Kidney (tissue), 14 donors: ENCODE data around the gene HTT. TPM values are rescaled to one million over a fixed set of nuclear protein-coding genes. Genes with fewer than 3 reads are reported as not detected.

ENCODE experiments used
- DNase-seq, 5 donors: peaks; one replicate each; pipeline ENCODE4 v3.0.0-alpha.2; 2013 to 2020
- FAIRE-seq: peaks from 2 replicates; lab custom pipeline; 2012; peaks lifted over from hg19 to GRCh38; lab: Jason Lieb, UNC
- H3K27ac ChIP-seq, 2 donors: one replicate each; pipeline ENCODE4 v1.7.0; 2013; ENCODE audit warnings: low read depth in 2 of 2, low read length in 2 of 2, inconsistent platforms in 1 of 2
- H3K27me3 ChIP-seq: one replicate; pipeline ENCODE4 v1.7.1; 2013; ENCODE audit warnings: low read length, inconsistent platforms; ENCODE audit not compliant: control insufficient read depth, insufficient read depth
- H3K36me3 ChIP-seq, 3 donors: one replicate each; pipeline versions ENCODE4 v1.7.0 to v1.7.1; 2013; ENCODE audit warnings: low read length in 3 of 3, control low read depth in 1 of 3, inconsistent platforms in 1 of 3; ENCODE audit not compliant: insufficient read depth in 3 of 3, control insufficient read depth in 2 of 3
- H3K4me1 ChIP-seq, 3 donors: one replicate each; pipeline versions ENCODE4 v1.7.0 to v1.7.1; 2013; ENCODE audit warnings: low read length in 3 of 3, inconsistent platforms in 1 of 3, low read depth in 1 of 3; ENCODE audit not compliant: control insufficient read depth in 2 of 3, insufficient read depth in 2 of 3
- H3K4me3 ChIP-seq, 3 donors: one replicate each; pipeline versions ENCODE4 v1.7.0 to v1.8.1; 2013; ENCODE audit warnings: low read length in 3 of 3, control low read depth in 1 of 3, inconsistent platforms in 1 of 3
- H3K9ac ChIP-seq, 3 donors: one replicate each; pipeline versions ENCODE4 v1.7.0 to v1.7.1; 2013; ENCODE audit warnings: low read length in 3 of 3, control low read depth in 1 of 3, inconsistent platforms in 1 of 3
- H3K9me3 ChIP-seq, 3 donors: one replicate each; pipeline versions ENCODE4 v1.7.0 to v1.7.1; 2013; ENCODE audit warnings: low read length in 3 of 3, control low read depth in 1 of 3, inconsistent platforms in 1 of 3; ENCODE audit not compliant: control insufficient read depth in 2 of 3, insufficient read depth in 1 of 3
- intact Hi-C: fragments of 100-400 bp; cut with DNase I; formaldehyde crosslinking; loops from one replicate; pipeline ENCODE4 v1.11.1; 2022
- polyA plus RNA-seq: library from polyadenylated mRNA; stranded (reverse); fragments of 350-450 nt; fragmentation: Illumina TruSeq; extraction: RNeasy Lipid Tissue Mini Kit (QIAGEN cat#74804); gene quantifications from one replicate; pipeline ENCODE4 v1.2.3, GENCODE V29; 2014; ENCODE audit warnings: low read depth, low replicate concordance; ENCODE audit not compliant: insufficient read depth
- total RNA-seq: library from RNA; stranded (reverse); fragmentation: NEBNext Ultra II Directional; extraction: Animal tissue kit (Norgen Biotek cat#: 25700); gene quantifications from one replicate; pipeline ENCODE4 v1.2.1, GENCODE V29; 2021
- TF ChIP-seq, protein P1 (sequence below): IDR thresholded peaks from 3 replicates; pipeline ENCODE4 v1.5.1; 2012; ENCODE audit warnings: mild to moderate bottlenecking, moderate library complexity, borderline replicate concordance; ENCODE audit not compliant: insufficient read depth; ENCODE audit errors: extremely low read depth
- donor health status: control.
- donor health status: control.
- donor health status: control.
- donor health status: control.
- donor health status: control.
- donor health status: DM: yes; HTN: yes; CAD: no.
- donor health status: Normal renal cell carcinoma (clear cell type).

HTT gene
- total and polyA plus RNA-seq, 2 donors from 2014 or later, result 7.2 to 64.0 TPM

DNA sequence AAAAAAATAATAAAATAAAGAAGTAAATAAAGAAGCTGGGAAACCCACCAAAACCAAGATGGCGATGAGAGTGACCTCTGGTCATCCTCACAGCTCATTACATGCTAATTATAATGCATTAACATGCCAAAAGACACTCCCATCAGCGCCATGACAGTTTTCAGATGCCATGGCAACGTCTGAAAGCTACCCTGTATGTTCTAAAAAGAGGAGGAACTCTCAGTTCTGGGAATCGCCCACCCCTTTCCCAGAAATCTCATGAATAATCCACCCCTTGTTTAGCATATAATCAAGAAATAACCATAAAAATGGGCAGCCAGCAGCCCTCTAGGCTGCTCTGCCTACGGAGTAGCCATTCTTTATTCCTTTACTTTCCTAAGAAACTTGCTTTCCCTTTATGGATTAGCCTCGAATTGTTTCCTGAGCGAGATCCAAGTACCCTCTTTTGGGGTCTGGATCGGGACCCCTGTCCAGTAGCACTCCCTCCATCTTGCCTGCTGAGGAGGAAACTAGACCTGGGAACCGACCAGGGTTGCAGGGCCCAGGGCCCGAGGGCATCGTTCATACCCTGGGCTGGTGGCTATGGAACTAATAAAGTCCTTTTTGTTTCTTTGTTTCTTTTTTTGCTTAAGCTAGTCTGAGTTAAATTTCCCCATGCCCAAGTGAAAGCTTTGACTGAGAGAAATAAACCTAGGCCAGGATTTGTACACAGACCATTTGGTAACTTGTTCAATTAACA lies 31.0 kb upstream of the HTT start:
- peak in 1 of 5 donors; percentile 16 for DNase-seq
- no peak overlapping the region for H3K4me3 ChIP-seq
- no peak for FAIRE-seq
- H3K9ac ChIP-seq, result no peak overlapping the region
- H3K27me3 ChIP-seq, result no peaks in the 10 kb centered on the region
- intact Hi-C loops, result no loop called here
- no peaks in the 10 kb centered on the region for H3K9me3 ChIP-seq
- peaks cover 0 to 2% (median 0%) of the 10 kb centered on the region in 3 donors for H3K4me1 ChIP-seq
- no peaks in the 10 kb centered on the region for H3K36me3 ChIP-seq
- no peak overlapping the region for H3K27ac ChIP-seq
- TF ChIP-seq, protein P1, sequence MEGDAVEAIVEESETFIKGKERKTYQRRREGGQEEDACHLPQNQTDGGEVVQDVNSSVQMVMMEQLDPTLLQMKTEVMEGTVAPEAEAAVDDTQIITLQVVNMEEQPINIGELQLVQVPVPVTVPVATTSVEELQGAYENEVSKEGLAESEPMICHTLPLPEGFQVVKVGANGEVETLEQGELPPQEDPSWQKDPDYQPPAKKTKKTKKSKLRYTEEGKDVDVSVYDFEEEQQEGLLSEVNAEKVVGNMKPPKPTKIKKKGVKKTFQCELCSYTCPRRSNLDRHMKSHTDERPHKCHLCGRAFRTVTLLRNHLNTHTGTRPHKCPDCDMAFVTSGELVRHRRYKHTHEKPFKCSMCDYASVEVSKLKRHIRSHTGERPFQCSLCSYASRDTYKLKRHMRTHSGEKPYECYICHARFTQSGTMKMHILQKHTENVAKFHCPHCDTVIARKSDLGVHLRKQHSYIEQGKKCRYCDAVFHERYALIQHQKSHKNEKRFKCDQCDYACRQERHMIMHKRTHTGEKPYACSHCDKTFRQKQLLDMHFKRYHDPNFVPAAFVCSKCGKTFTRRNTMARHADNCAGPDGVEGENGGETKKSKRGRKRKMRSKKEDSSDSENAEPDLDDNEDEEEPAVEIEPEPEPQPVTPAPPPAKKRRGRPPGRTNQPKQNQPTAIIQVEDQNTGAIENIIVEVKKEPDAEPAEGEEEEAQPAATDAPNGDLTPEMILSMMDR, result no peak

DNA sequence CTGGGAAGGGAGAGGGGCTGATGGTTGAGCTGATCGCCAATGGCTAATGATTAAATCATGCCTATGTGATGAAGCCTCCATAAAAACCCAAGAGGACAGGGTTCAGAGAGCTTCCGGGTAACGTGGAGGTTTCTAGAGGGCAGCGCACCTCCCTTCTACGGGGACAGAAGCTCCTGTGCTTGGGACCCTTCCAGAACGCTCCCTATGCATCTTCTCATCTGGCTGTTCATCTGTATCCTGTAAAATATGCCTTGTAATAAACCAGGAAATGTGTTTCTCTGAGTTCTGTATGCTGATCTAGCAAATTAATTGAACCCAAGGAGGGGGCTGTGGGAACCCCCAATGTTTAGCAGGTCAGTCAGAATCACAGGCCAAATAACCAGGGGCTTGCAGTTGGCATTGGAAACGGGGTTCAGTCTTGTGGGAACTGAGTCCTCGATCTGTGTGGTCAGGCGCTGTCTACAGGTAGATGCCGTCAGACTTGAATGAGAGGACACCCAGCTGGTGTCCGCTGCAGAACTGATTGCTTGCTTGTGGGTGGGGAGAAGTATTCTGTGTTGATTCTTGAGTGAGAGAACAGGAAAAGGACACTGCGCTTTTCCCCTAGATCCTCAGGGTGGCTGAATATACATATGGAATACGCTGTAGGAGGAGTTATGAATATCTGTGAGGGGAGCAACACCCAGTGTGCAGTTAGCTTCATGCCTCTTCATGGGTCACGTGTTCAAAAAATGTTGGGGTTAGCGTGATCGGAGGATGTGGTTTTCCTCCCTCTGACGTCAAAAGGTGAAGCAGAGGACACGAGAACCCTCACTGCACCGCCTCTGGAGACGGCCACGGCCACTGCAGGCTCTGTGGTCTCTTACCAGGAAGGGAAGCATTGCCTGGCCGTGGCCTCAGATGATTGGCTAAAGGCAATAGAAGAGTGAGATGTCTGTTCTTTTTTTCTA lies 29.3 kb upstream of the HTT start:
- Histone ChIP-seq H3K27me3 (no peaks in the 10 kb centered on the region), H3K36me3 (no peaks in the 10 kb centered on the region), H3K9ac (no peak overlapping the region), H3K4me3 (no peak overlapping the region), H3K27ac (no peak overlapping the region), H3K9me3 (no peaks in the 10 kb centered on the region), H3K4me1 (peaks cover 0 to 2% (median 0%) of the 10 kb centered on the region in 3 donors)
- DNase-seq (peak in 1 of 5 donors; percentile 85), FAIRE-seq (no peak)
- intact Hi-C loops, result no loop called here
- TF ChIP-seq, protein P1, result no peak

DNA sequence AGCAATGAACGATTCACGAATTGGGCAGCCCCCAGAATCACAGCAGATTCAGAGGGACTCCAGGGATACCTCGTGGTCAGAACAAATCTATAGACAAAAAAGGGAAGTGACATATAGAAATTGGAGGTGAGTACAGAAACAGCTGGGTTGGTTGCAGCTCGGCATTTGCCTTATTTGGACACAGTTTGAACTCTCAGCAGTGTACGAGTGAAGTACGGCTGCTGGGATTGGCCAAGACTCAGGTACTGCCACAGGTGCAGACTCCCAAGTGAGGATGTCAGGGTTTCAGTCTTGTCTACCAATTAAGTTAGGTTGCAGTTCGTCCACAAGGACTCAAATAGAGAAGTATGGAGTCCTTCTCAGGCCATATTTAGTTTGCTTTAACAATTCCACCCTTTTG lies 28.3 kb upstream of the HTT start:
- peak in 1 of 5 donors; percentile 26 for DNase-seq

More for the DNA sequence above, 28.3 kb upstream of the HTT start:
- Histone ChIP-seq H3K27ac (no peak overlapping the region), H3K36me3 (no peaks in the 10 kb centered on the region), H3K9me3 (no peaks in the 10 kb centered on the region), H3K9ac (no peak overlapping the region), H3K27me3 (no peaks in the 10 kb centered on the region), H3K4me1 (peaks cover 0 to 2% (median 0%) of the 10 kb centered on the region in 3 donors), H3K4me3 (no peak overlapping the region)
- TF ChIP-seq, protein P1, result no peak
- FAIRE-seq, result no peak
- intact Hi-C loops, result no loop called here
